ENCODE results near the gene RBM7.
A peak's percentile ranks its signal among the peaks of the same experiment; 100 is the strongest.

RBM7 gene

DNA sequence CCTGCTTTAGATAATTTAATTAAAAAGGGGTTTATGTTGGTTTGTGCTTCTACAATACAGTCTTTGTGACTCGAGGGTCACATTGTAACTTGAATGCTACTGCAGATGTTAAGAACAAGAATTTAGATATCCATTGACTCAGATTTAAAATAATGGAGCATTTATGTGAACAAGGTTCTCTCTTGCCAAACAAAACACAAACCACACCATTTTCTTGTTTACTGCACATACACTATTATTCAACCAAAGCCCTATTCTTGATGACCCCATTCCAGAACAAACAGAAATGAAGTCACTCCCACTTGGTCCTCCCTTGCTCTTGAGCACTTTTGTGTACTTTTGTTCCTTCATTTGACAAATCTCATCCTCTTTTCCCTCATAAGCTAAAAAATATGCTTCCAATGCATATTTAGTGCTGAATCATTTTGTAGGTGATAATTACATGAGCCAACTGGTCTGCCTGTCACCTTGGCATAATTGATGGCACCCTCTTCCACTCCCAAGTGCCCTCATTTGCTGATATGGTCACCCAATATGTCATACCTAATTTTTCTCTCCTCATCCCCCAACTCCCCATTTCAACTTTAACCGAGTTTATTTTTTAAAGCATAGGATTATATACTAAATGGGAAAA, 3.0 kb upstream of the RBM7 start:
- DNase-seq, result no peak

DNA sequence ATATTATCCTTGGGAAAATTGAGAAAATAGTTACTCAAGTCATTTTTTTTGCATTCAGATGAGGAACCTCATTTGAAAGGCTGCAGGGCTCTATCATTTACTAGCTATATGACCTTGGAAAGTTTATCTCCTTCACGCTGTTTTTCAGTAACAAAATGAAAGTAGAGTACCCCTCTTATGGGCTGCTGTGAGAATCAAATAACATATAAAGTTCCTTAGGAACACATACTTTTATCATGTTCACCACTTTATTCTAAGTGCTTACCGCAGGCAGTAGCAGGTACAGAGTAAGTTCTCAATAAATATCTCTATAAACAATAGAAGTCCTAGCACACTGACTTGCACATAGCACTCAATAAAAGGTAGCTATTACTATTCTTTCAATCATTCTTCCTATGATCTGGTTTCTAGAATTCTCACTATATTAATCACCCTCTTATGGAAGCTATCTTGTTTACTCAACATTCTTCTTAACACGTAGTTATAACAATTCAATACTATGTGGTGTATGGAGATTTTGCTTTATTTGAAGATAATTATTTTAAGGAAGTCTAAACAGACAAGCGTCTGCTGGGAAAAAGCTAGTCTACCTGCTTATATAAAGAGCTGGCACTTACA, 2.1 kb upstream of the RBM7 start:
- DNase-seq, result no peak

DNA sequence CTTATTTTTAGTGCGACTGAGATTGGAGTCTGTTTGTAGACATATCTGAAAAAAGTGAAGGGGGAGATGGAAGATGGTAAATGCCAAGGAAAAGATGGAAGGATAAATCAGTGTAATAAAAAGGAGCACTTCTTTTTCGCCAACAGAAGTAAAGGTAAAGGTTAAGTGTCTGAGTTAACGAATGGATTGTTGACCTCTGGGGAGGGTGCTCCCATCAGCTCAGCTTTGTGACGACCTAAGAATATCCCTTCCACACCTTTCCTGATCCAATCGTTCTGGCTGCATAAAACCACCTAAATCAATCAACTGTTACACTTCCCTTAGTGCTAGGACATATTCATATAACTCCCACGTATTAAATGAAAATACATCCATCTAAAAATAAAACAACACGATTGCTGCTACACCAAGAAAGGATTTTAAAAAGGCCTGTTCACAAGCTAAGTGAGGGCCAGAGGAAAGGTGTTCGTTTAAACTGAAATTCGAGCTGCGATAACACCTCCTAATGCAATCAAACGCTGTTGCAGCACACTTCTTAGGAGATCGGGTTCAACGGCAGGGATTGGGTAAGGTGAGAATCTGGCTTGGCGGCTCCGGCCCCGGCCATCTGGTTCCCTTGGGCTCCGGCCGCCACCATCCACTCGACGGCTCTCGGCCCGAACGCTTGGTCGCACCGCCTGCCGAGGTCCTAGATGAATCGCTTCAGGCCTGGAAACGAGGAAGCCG, 813 bp upstream of the RBM7 start:
- DNase-seq, result peak; percentile 17

DNA sequence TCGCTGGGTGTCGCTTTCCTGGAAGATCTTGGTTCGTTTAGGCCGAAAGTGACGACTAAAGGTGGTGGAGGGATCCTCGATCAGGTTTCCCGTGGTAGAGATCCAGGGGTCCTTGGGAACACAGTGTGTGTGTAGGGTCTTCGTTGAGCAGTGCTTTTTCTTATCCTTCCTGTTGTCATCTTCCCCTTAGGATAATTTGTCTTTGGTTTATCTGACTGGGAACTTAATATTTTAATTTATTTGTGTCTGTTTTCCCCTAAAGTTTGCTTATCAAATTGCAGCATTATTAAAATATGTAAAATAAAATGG, 403 bp downstream of the RBM7 start:
- DNase-seq, result no peak

DNA sequence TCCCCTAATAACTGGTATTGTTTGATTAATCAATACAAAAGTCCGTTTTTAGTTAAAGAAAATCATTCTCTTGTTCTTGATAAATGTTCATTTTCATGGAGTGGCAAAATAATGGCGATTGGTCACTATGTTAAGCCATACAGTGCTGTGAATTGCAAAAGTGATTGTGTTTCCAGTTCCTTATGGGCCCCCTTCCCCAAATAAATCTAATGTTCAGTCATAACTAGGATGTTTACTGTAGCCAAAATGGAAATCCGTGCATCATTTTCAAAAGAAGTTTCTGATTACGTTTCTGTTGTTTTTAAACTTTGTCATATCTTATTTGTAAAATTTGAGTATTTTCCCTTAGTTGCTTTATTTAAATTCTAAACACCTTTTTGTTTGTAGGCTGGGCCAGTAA, 845 bp downstream of the RBM7 start:
- no peak for DNase-seq

DNA sequence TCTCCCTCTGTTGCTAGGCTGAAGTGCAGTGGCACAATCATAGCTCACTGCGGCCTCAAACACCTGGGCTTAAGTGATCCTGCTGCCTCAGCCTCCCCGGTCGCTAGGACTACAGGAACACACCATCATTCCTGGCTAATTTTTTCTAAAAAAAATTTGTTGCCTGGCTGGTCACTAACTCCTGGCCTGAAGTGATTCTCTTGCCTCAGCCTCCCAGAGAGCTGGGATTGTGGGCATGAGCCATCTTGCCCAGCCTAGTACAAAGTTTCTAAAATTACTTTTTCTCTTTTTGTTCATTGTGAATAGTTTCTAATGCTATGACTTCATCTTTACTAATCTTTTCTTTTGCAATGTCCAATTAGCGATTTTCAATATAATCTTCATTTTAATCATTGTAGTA, 12.5 kb downstream of the RBM7 start:
- DNase-seq, result no peak

DNA sequence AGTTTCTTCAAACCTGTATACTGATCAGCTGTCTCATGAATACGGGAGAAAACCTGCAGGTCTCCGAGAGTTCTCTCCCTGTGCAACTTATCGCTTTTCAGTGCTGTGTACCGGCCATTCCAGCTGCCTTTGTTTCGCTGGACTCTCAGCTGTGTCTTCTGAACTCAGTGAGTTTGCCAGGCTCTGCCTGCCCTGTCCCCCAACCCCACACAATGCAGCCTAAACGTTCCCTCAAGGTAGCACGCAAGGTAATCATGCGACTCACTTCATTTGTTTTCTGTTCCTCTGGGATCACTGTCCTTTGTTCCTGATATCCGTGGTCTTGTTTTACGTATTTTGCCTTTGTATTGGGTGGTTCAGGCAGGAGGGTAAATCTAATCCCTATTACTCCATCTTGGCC, 13.5 kb downstream of the RBM7 start:
- DNase-seq, result no peak

DNA sequence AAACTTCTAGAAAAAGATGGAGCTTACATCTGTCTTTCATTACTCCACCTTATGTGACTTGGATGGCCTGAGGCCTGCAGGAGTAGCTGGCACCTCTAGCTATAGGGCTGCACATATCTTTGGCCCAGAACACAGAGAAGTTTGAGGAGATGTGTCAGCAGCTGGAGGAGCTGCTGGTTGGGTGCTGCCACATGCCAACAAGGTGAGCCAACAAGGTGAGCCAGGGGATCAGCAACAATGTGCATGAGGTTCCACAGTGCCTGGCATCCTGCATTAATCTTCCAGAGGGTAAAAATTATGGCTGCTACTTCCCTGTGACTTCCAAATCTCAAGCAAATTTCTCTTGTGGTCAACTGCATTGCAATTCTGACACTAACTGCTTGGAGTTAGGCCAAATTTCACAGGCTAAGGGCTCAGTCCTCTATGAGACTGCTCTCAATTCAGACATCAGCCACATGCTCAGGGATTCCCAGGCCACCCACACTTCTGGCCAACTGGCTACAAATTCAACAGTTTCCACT, 16.0 kb downstream of the RBM7 start:
- DNase-seq, result no peak

DNA sequence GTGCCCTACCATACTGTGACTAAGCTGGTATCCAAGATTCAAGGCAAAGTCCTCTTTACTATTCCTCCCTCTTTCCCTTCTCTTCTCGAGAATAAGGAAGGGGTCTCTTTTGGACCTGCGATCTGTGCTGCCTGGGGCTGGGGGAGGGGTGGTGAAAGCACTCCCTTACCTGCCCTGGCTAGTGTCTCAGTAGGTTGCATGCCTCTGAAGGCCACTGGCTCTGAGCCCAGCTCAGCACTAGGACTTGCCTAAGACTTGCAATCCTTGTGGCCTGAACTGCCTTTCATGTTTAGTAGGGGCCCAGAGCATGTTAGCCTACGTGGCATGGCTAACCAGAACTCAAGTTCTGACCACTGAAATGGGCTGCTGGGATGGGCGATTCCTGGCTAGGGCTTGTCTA, 25.8 kb downstream of the RBM7 start:
- DNase-seq, result no peak

DNA sequence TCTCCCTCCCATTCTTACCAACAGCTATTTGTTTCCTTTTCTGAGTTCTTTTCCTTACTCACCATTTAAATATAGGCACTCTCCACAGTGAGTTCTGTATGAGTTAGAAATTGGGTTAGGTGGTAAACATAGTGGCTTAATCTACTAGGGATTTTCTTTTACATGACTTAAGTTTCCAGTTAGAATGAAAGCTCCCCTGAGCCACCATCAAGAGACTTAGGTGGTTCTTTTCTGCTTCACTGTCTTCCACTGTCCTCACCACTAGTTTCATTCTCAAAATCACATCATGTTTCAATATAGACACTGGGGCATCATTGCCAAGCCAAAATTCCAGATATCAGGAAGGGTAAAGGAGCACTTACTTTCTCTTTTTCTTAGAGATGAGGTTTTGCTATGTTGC, 29.8 kb downstream of the RBM7 start:
- DNase-seq, result no peak

DNA sequence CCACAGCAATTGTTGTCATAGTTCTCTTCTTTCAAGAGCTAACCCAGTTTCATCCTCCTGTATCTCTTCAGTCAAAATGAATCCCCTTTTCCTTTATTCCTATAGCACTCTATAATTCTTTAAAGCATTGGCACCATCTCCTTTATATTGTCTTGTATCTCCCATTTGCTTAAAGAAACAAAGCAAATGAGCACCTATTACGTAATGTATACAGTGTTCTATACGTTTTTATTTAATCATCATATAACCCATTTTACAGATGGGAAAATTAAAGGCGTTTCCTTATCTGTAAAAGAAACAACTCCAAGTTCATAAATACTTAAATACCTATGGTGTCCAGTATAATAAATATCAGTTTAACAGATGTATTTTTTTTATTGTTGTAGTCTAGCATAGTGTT, 32.4 kb downstream of the RBM7 start:
- DNase-seq, result no peak

DNA sequence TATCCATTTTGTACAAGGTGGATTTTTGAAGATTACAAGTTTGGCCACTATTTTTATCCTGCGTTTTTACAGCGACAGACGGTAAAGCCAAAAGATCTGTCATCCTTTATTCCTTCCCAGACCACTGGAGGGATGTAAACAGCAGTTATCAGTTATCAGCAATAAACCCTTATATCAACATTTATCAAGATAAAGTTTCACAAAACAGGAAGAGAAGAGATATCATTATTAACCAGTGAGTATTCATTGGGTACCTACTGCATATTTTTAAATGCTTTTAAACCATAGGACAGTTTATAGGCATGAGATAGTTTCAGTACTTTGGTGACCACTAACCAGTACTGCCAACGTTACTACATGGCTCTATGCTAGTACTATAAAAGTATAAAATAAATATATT, 32.9 kb downstream of the RBM7 start:
- DNase-seq, result no peak

DNA sequence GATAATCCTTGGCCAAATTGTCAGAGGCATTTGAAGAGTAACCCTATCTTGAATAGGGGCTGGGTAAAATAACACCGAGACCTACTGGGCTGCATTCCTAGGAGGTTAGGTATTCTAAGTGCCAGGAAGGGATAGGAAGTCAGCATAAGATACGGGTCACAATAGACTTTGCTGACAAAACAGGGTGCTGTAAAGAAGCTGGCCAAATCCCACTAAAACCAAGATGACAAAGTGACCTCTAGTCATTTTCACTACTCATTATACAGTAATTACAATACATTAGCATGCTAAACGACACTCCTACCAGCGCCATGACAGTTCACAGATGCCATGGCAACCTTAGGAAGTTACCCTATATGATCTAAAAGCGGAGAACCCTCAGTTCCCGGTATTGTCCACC, 37.8 kb downstream of the RBM7 start:
- DNase-seq, result no peak

DNA sequence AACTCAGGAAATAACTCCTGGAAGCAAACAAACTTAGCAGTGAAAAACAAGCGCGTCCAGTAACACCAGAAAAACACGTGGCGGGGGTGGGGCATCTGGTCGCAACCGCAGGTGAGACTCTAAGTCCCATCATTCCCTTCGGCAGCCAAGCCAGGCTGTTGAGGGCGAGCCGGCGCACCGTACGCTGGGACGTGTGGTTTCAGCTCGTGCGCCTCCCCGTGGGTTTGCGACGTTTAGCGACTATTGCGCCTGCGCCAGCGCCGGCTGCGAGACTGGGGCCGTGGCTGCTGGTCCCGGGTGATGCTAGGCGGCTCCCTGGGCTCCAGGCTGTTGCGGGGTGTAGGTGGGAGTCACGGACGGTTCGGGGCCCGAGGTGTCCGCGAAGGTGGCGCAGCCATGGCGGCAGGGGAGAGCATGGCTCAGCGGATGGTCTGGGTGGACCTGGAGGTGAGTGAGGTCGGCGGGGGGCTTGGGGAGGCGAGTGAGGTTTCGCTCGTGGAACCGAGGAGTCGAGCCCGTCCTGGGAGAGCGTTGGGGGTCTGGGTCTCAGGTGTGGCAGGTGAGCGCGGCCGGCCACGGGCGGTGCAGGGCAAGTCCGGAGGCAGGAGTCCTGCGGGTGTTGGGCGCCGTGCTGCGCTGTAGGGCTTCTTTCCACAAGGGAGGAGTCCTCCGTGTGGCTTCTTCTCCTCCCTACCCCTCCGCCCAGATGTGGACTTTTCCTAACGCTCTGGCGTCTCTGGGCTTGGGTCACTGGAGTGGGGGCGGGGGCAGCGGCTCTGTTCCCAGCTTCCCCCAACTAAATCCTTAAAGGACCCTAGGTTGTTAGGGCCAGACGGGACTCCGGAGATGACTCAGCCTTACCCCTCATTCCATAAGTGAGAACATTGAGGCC, 39.0 kb downstream of the RBM7 start, which contains the start of gene REXO2:
Gene REXO2 (plus strand): TSS at position 239 of the 892 bp plus-strand sequence. CDS start 62 bp downstream, at position 301.
- DNase-seq, result peak; percentile 95

DNA sequence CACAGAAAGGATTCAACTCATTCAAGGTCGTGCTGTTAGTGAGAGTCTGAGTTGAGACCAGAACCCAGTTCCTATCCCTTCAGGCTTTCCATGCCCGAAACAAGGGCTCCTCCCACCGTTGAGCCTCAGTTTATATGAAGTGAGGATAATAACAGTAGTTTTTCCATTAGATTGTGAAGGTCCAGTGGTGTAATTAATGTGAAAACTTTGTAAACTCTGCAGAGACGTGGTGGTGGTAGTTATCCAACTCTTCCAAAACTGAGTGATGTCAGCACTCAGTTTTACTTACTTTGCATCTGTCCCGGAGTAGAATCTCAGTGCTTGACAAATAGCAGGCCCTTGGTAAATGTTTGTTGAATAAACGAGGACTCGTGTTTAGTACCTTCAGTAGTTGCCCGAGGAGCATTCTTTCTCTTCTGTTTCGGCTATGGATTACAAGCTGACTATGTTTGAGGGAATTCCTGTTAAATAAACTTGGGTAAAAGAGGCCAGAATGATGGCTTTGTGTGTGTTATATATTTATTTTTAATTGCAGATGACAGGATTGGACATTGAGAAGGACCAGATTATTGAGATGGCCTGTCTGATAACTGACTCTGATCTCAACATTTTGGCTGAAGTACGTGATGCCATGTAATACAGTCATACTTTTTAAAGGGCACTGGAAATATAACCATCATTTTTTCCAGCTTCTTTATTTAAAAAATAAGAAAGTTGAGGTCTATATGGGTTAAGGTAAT, 39.8 kb downstream of the RBM7 start:
- DNase-seq, result no peak

DNA sequence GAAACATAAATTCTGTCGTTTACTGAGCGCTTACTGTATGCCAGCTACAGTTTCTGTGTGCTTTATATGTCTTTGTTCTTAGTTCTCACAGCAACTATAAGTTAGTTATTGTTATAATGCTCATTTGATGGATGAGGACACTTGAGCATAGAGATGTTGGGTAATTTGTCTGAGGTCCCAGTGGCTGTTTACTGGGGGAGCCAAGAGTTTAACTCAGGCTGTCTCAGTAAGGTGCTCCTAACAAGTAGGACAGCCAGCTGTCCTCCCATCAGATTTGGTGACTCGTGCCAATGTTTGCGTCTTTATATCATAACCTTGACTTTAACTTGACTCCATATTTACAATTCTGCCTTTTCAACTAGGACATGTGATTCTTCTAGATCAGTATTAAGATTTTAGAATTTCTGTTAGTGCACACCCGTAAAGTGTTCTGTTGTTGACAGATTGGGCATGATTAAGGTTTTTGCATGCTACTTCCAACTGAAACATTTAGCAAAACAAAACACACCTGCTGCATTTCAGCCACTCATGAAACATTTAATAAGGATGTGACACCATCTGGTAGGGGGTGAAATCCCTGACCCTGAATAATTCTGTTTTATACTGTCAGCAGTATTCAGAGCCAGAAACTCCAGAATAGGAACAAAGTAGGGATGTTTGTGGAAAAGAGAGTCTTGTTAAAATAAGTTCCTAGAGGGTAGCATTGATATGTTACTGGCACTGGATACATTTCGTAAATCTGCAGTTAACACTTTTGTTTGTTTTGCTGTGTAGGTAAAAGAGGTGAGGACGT, 40.7 kb downstream of the RBM7 start:
- no peak for DNase-seq

DNA sequence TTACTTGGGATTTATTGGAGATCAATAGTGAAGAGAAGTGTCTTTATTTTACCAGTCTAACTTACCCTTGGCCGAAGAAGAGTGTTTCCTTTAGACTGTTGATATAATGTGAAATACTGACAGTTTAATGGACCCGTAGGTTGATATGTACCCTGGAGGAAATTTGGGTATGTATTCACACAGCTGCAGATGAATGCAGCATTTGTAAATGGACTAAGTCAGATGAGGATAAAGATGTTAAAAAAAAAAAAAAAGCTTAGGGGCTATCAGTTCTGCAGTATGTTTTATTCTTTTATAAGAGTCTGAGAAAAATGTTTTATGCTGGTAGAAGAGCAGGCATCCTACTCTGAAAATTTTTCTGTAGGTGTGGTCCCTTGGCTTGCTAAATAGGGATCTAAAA, 41.5 kb downstream of the RBM7 start:
- DNase-seq, result no peak

DNA sequence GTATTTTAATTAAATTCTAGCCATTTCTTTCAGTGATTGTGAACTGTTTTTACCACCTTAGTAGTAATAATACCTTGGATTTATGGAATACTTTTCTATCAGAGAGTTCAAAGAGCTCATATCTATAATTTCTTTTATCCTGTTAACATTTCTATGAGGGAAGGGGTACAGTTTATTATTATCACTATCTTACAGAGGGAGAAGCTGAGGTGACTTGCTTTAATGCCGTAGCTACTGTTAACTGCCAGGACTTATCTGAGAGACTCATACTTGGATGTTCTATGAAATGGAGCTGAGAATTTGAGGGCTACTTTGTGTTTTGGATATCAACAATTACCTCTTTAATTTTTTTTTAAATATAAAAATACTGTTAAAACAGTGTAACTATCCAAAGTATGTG, 42.1 kb downstream of the RBM7 start:
- DNase-seq, result no peak

DNA sequence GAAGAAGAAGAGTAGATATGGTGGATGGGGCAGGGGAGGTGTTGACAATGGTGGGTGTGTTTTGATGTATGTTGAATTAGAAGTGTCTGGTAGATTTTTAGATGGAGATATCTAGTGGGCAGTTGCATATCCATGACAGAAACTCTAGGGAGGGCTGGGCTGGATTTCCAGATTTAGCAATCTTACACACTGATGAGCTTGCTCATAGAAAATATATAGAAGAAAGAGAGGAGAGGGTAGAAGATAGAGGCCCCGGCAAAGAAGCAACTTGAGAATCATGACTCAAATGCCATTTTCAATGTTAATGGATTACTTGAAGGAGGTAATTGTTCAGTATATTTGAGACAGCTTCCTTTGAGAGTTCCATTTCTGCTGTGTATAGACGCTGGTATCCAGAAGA, 47.0 kb downstream of the RBM7 start:
- no peak for DNase-seq

DNA sequence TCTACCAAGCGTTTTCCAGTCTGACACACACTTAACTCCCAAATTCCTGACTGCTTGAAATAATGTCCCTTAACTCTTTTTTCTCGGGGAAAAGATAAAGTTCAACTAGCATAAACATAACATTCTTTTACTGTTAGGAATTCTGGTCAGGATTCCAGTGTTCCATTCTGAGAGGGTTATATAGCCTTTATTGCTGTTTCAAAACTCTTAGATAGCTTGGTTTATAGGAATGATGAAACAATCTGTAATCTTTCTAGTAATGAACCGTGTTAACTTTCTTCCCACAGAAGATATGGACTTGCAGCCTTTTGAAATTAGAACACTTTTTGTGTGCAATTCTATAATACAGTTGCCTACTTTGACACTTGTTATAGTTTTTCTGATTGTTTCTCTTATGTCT, 47.4 kb downstream of the RBM7 start:
- no peak for DNase-seq

DNA sequence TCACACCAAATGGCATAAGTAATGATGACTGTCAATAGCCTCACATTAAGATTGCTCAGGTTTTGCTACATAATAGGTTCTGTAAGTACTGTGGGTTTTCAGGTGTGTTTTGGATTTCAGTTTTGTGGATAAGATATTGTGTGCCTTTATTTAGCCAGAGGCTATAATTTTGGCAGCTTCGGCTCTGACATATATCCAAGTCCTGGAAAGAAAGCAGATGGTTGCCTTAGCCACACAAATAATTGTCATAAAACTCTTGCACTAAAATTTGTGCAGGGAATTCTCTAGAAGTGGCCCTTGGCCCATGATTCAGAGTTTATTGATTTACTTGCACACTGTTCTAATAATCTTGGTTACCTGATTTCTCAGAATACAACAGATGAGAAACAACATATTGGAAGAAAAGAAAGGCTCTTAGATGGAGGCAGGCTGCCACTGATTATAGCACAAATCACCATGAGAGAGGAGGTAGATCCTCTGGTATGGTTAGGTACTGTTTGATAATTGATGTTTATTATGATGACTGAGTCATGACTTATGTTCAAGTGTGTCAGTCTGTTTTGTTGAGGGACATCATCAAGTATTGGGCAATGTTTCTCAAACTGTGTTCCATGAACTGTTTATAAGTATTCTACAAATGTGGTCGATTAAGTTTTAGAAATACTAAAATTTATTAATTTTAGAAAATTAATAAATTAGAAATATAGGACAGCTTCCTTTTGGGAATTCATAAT, 48.5 kb downstream of the RBM7 start:
- no peak for DNase-seq
